OCI-LY7 (cell line): Measurements from ENCODE around the gene DSCAM.

Experiments used
- CTCF ChIP-seq: fragments of 200-600 bp; sonication (generic); conservative IDR thresholded peaks from 2 replicates; pipeline ENCODE4 v1.5.1; 2014; ENCODE audit warnings: mild to moderate bottlenecking, antibody characterized with exemption, low read length, moderate library complexity, mixed read lengths
- EZH2phosphoT487 ChIP-seq: fragments of 200-600 bp; sonication (generic); IDR thresholded peaks from 2 replicates; pipeline ENCODE4 v1.6.1; 2018; ENCODE audit warnings: low read depth, borderline replicate concordance, mild to moderate bottlenecking, mixed run types, antibody characterized with exemption, low read length, moderate library complexity, mixed read lengths

DNA sequence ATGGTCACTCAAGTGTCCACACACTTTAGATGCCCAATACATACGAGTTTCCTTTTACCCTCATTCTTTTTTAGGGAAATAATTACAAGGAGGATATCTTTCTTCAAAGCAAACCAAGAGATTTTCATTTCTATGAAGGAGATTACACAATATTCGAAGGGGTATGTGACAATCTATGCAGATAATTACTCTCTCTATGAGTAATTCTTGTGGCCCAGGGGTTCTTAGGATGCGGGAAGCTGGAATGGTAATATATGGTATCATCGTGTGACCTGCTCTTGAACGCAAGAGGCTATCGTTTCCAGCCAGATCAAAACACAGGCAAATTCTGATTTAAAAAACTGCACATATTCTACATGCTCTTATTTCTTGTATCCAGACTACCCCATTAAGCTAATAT is 14.6 kb downstream of the DSCAM start:
- TF ChIP-seq CTCF, result no peak
- TF ChIP-seq EZH2phosphoT487, result no peak
